ENCODE data around the gene MLKL. TPM values are rescaled to one million over a fixed set of nuclear protein-coding genes. Genes with fewer than 3 reads are reported as not detected.

The MLKL gene
- polyA plus RNA-seq (2013), result 22.5 TPM

DNA sequence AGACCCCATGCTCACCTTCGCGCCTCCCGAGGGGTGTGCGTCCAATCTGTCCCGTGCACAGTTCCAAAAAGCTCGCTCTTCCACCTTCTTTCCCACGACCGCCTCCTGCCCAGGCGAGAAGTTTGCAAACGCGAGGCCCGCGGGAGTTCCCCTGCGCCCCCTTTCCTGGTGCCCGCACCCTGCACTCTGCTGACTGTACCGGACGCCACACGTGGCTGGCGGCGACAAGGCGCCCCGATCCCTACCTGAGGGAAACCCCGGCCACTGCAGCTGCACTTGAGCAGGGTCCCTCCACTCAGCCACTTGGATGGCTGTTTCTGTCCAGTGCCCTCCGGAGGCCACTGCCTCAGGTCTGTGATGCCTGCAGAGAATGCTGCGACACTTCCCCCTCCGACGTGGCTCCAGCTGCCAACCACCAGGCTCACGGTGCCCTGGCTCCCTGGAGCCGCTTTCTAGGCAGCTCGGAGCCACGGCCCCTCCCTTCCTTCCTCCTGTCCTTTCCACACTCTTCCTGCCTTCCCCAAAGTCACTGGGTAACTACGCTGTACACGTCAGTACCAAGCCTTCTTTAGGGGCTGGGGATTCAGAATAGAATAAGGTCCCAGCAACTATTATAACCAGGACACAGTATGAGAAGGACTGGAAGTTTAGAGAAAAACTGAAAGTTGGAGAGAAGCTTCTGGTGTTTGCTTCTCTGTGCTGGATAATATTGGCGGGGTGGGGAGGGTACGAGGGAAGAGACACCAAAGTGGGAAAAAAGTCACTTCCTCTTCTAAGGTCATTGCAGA, at the start of gene MLKL:
Gene MLKL (minus strand): TSS at position 425 of the 788 bp plus-strand sequence. CDS start 5,105 bp downstream, outside the sequence.
- CTCF ChIA-PET, result interaction anchor here (0.6 to 4.9 kb wide), 6 partner anchors 10 to 568 kb away, joined by 3 to 22 read pairs (median 4); partner anchors contain the start of gene RFWD3
- POLR2A ChIA-PET, result interaction anchor here (0.5 to 1.2 kb wide), 6 partner anchors 11 to 611 kb away, joined by 3 to 7 read pairs (median 4); no protein-coding TSS in a partner anchor
- H3K27ac ChIP-seq (ENCODE audit: insufficient read depth in 1 of 2, low read depth in 1 of 2, low read length in 2 of 2, poor library complexity in 1 of 2, severe bottlenecking in 2 of 2), result peak within 1 kb of the TSS; percentile 74 to 86

DNA sequence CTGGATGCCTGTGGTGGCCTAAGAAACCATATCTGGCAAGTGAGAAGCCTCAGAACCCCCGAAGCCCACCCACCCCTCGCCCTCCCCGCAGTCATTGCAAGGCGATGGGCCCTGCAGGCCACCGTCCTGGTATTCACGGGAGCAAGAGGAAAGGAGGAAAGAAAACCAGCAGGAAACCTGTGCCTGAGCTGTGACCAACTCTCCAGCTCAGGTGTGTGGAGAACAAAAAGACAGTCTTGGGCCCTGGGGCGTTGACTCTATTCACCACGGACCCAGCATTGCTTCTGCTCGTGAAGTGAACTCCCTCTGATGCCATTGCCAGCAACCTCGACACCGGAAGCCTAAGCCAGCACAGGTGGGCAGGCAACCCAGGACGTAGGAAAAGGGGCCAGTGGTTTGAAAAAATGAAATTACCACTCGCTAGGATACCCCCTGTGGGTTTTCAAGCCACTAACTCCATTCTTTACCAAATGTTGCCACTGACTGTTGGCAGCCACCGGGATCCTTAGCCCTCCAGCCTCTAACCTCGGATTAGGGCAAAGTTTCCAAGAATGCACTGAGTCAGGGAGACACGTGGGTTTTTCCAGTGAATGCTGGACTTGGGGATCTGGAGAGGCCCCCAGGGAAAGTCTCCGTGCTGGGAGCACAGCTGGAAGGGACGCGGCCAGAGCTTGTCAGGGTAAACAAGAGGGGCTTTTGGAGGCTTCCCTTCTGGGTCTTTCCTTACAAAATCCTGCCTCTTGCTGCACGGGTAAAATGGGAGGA, 48.8 kb upstream of the MLKL start:
- Histone ChIP-seq H3K9me3 (ENCODE audit: control extremely low read depth in 1 of 5, control insufficient read depth in 4 of 5, insufficient read depth in 2 of 5, low read depth in 1 of 5, low read length in 4 of 5) (no peaks in the 10 kb centered on the region), H3K4me3 (ENCODE audit: control insufficient read depth in 1 of 7, extremely low read depth in 1 of 7, insufficient read depth in 4 of 7, low read depth in 2 of 7, low read length in 6 of 7) (no peak overlapping the region), H3K27me3 (replicated peaks in 2 of 5; ENCODE audit: control insufficient read depth in 4 of 5, insufficient read depth in 5 of 5, low read length in 4 of 5) (no peaks in the 10 kb centered on the region), H3K27ac (ENCODE audit: insufficient read depth in 1 of 2, low read depth in 1 of 2, low read length in 2 of 2, poor library complexity in 1 of 2, severe bottlenecking in 2 of 2) (no peak overlapping the region), H3K36me3 (ENCODE audit: control insufficient read depth in 4 of 4, insufficient read depth in 4 of 4, low read length in 3 of 4) (no peaks in the 10 kb centered on the region), H3K4me1 (ENCODE audit: control extremely low read depth in 1 of 4, control insufficient read depth in 4 of 4, insufficient read depth in 4 of 4, low read length in 3 of 4) (no peaks in the 10 kb centered on the region)
- ChIA-PET CTCF (interaction anchor here (0.7 kb wide), 1 partner anchor 20 kb away, joined by 4 read pairs; no protein-coding TSS in a partner anchor), POLR2A (no interaction called here)
- 96% methylated on average over 19 of the region's 20 CpGs for WGBS (ENCODE audit: insufficient coverage)
- DNase-seq, result no peak

More for the DNA sequence above, at the start of gene MLKL:
- H3K27me3 ChIP-seq (replicated peaks in 2 of 5; ENCODE audit: control insufficient read depth in 4 of 5, insufficient read depth in 5 of 5, low read length in 4 of 5), result no peaks in the 10 kb centered on the region
- peak; percentile 64 to 90 (median 84) for DNase-seq
- H3K4me3 ChIP-seq (ENCODE audit: control insufficient read depth in 1 of 7, extremely low read depth in 1 of 7, insufficient read depth in 4 of 7, low read depth in 2 of 7, low read length in 6 of 7), result peak within 1 kb of the TSS; percentile 55 to 97 (median 86)
- WGBS (ENCODE audit: insufficient coverage), result 0% methylated on average over 32 of the region's 35 CpGs
- no peaks in the 10 kb centered on the region for H3K9me3 ChIP-seq (ENCODE audit: control extremely low read depth in 1 of 5, control insufficient read depth in 4 of 5, insufficient read depth in 2 of 5, low read depth in 1 of 5, low read length in 4 of 5)
- peaks cover 14 to 46% (median 33%) of the 10 kb centered on the region in 4 experiments for H3K4me1 ChIP-seq (ENCODE audit: control extremely low read depth in 1 of 4, control insufficient read depth in 4 of 4, insufficient read depth in 4 of 4, low read length in 3 of 4)
- H3K36me3 ChIP-seq (ENCODE audit: control insufficient read depth in 4 of 4, insufficient read depth in 4 of 4, low read length in 3 of 4), result peaks cover 0 to 5% (median 0%) of the 10 kb centered on the region in 4 experiments

DNA sequence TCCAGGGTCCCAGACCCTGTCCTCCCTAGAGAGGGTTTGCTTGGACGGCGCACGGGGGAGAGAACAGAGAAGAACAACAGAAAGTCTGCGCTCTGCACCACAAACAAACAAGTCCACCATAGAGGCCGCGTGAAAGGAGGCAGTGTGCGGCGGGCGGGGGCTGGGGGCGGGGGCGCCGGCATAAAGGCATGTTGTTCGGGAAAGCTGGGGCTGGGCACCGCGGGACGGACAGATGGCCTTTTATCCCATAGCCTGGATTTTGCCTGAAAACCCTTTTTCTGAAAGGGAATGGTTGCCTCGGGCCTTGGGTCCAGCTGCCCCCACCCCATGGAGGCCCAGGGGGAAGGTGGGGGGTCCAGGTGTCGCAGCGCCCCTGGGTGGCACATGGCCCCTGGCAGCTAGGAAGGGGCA, 48.0 kb upstream of the MLKL start:
- Histone ChIP-seq H3K27ac (ENCODE audit: insufficient read depth in 1 of 2, low read depth in 1 of 2, low read length in 2 of 2, poor library complexity in 1 of 2, severe bottlenecking in 2 of 2) (no peak overlapping the region), H3K4me1 (ENCODE audit: control extremely low read depth in 1 of 4, control insufficient read depth in 4 of 4, insufficient read depth in 4 of 4, low read length in 3 of 4) (no peaks in the 10 kb centered on the region), H3K4me3 (ENCODE audit: control insufficient read depth in 1 of 7, extremely low read depth in 1 of 7, insufficient read depth in 4 of 7, low read depth in 2 of 7, low read length in 6 of 7) (no peak overlapping the region), H3K9me3 (ENCODE audit: control extremely low read depth in 1 of 5, control insufficient read depth in 4 of 5, insufficient read depth in 2 of 5, low read depth in 1 of 5, low read length in 4 of 5) (no peaks in the 10 kb centered on the region), H3K36me3 (ENCODE audit: control insufficient read depth in 4 of 4, insufficient read depth in 4 of 4, low read length in 3 of 4) (no peaks in the 10 kb centered on the region), H3K27me3 (replicated peaks in 2 of 5; ENCODE audit: control insufficient read depth in 4 of 5, insufficient read depth in 5 of 5, low read length in 4 of 5) (no peaks in the 10 kb centered on the region)
- POLR2A ChIA-PET, result no interaction called here
- no peak for DNase-seq
- WGBS (ENCODE audit: insufficient coverage), result 95% methylated on average over 15 of the region's 19 CpGs
- CTCF ChIA-PET, result no interaction called here

DNA sequence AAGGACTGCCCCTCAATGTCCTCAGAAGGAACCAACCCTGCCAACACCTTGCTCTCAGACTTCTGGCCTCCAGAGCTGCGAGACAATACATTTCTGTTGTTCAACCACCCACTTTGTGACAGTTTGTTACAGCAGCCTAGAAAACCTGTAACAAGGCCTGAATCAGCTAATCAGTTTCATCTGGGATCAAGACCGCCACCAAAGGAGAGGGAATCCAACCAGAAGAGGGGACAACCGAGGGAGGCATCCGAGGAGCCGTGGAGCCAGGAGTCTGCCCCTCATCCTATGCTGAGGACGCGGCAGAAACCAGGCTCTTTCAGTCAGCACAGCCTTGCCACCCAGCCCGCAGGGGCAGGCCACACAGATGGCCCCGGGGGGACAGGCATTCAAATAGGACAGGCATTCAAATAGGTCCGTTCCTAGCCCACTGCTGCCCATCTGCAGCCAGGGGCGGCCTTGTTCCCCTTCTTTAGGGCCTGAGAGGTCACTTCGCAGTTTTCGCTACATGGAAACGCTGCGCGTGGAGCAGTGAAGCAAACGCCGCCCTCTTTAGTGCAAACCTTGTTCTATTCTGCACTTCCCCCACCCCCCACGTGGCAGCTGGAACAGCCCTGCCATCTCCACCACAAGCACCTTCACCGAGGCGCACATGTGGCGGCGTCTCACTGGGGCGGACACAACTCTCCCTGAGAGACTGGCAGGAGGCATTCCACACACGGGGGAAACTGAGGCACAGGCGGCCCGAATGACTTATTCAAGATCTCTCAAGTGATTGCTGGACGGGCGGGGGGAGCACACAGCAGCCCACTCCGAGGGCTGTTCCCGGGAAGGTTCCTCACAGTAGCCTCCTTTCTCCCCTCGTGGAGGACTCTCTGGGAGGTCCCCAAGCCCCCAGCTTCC, 47.3 kb upstream of the MLKL start:
- no peak overlapping the region for H3K27ac ChIP-seq (ENCODE audit: insufficient read depth in 1 of 2, low read depth in 1 of 2, low read length in 2 of 2, poor library complexity in 1 of 2, severe bottlenecking in 2 of 2)
- no peaks in the 10 kb centered on the region for H3K36me3 ChIP-seq (ENCODE audit: control insufficient read depth in 4 of 4, insufficient read depth in 4 of 4, low read length in 3 of 4)
- H3K9me3 ChIP-seq (ENCODE audit: control extremely low read depth in 1 of 5, control insufficient read depth in 4 of 5, insufficient read depth in 2 of 5, low read depth in 1 of 5, low read length in 4 of 5), result no peaks in the 10 kb centered on the region
- ChIA-PET CTCF (interaction anchor here (1.0 to 1.5 kb wide), 2 partner anchors 21 to 31 kb away, joined by 3 read pairs; no protein-coding TSS in a partner anchor), POLR2A (no interaction called here)
- no peaks in the 10 kb centered on the region for H3K4me1 ChIP-seq (ENCODE audit: control extremely low read depth in 1 of 4, control insufficient read depth in 4 of 4, insufficient read depth in 4 of 4, low read length in 3 of 4)
- 96% methylated on average over 29 of the region's 32 CpGs for WGBS (ENCODE audit: insufficient coverage)
- H3K27me3 ChIP-seq (replicated peaks in 2 of 5; ENCODE audit: control insufficient read depth in 4 of 5, insufficient read depth in 5 of 5, low read length in 4 of 5), result no peaks in the 10 kb centered on the region
- DNase-seq, result no peak
- H3K4me3 ChIP-seq (ENCODE audit: control insufficient read depth in 1 of 7, extremely low read depth in 1 of 7, insufficient read depth in 4 of 7, low read depth in 2 of 7, low read length in 6 of 7), result no peak overlapping the region

DNA sequence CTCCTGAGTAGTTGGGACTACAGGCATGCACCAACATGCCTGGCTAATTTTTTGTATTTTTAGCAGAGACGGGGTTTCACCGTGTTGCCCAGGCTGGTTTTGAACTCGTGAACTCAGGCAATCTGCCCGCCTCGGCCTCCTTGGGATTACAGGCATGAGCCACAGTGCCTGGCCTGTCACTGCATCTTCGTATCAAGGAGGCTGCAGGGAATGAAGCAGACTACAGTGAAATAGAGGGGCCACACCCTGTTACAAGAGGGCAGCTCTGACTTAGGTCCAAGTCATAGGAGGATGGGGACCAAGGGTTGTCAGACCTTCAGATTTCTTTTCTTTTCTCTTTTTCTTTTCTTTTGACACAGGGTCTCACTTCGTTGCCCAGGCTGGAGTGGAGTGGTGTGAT, 45.3 kb upstream of the MLKL start:
- ChIA-PET CTCF (no interaction called here), POLR2A (no interaction called here)
- H3K4me1 ChIP-seq (ENCODE audit: control extremely low read depth in 1 of 4, control insufficient read depth in 4 of 4, insufficient read depth in 4 of 4, low read length in 3 of 4), result peaks cover 0 to 5% (median 2%) of the 10 kb centered on the region in 4 experiments
- no peaks in the 10 kb centered on the region for H3K36me3 ChIP-seq (ENCODE audit: control insufficient read depth in 4 of 4, insufficient read depth in 4 of 4, low read length in 3 of 4)
- WGBS (ENCODE audit: insufficient coverage), result 98% methylated on average over 6 of the region's 7 CpGs
- DNase-seq, result no peak
- H3K9me3 ChIP-seq (ENCODE audit: control extremely low read depth in 1 of 5, control insufficient read depth in 4 of 5, insufficient read depth in 2 of 5, low read depth in 1 of 5, low read length in 4 of 5), result no peaks in the 10 kb centered on the region
- H3K27me3 ChIP-seq (replicated peaks in 2 of 5; ENCODE audit: control insufficient read depth in 4 of 5, insufficient read depth in 5 of 5, low read length in 4 of 5), result no peaks in the 10 kb centered on the region
- H3K27ac ChIP-seq (ENCODE audit: insufficient read depth in 1 of 2, low read depth in 1 of 2, low read length in 2 of 2, poor library complexity in 1 of 2, severe bottlenecking in 2 of 2), result no peak overlapping the region
- H3K4me3 ChIP-seq (ENCODE audit: control insufficient read depth in 1 of 7, extremely low read depth in 1 of 7, insufficient read depth in 4 of 7, low read depth in 2 of 7, low read length in 6 of 7), result no peak overlapping the region

- Histone ChIP-seq H3K27ac (ENCODE audit: insufficient read depth in 1 of 2, low read depth in 1 of 2, low read length in 2 of 2, poor library complexity in 1 of 2, severe bottlenecking in 2 of 2) (no peak overlapping the region), H3K36me3 (ENCODE audit: control insufficient read depth in 4 of 4, insufficient read depth in 4 of 4, low read length in 3 of 4) (no peaks in the 10 kb centered on the region), H3K4me3 (ENCODE audit: control insufficient read depth in 1 of 7, extremely low read depth in 1 of 7, insufficient read depth in 4 of 7, low read depth in 2 of 7, low read length in 6 of 7) (no peak overlapping the region), H3K4me1 (ENCODE audit: control extremely low read depth in 1 of 4, control insufficient read depth in 4 of 4, insufficient read depth in 4 of 4, low read length in 3 of 4) (peaks cover 0 to 8% (median 2%) of the 10 kb centered on the region in 4 experiments), H3K27me3 (replicated peaks in 2 of 5; ENCODE audit: control insufficient read depth in 4 of 5, insufficient read depth in 5 of 5, low read length in 4 of 5) (no peaks in the 10 kb centered on the region), H3K9me3 (ENCODE audit: control extremely low read depth in 1 of 5, control insufficient read depth in 4 of 5, insufficient read depth in 2 of 5, low read depth in 1 of 5, low read length in 4 of 5) (no peaks in the 10 kb centered on the region)
- WGBS (ENCODE audit: insufficient coverage), result 89% methylated on average over 10 of the region's 10 CpGs
- DNase-seq, result no peak
- ChIA-PET CTCF (no interaction called here), POLR2A (no interaction called here)
These were observed 44.5 kb upstream of the MLKL start for GRCh38 chr16:74745109-74745615.
